ENCODE results near the gene NR2F6. TPM values are rescaled to one million over a fixed set of nuclear protein-coding genes. Genes with fewer than 3 reads are reported as not detected.
A peak's percentile ranks its signal among the peaks of the same experiment; 100 is the strongest.

The NR2F6 gene
- total and polyA plus RNA-seq, 2 donors (not counting 1 experiment from before 2014, with no cell fraction given), result 2.0 to 4.9 TPM

DNA sequence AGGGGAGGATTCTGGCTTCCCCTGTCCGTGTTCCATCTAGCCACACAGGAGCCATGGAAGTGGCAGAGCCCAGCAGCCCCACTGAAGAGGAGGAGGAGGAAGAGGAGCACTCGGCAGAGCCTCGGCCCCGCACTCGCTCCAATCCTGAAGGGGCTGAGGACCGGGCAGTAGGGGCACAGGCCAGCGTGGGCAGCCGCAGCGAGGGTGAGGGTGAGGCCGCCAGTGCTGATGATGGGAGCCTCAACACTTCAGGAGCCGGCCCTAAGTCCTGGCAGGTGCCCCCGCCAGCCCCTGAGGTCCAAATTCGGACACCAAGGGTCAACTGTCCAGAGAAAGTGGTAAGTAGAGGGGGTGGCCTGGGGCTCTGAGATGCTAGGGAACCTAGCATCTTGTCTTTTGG lies 23.0 kb upstream of the NR2F6 start:
- peak overlapping the region; percentile 59 for H3K4me3 Mint-ChIP-seq
- Histone ChIP-seq H3K27me3 (replicated peaks in 1 of 4; ENCODE audit: control extremely low read depth in 1 of 4, control insufficient read depth in 3 of 4, insufficient read depth in 4 of 4, low read length in 3 of 4) (no peaks in the 10 kb centered on the region), H4K20me1 (ENCODE audit: control insufficient read depth, insufficient read depth, low read length, poor library complexity, severe bottlenecking) (no peaks in the 10 kb centered on the region), H3K4me3 (ENCODE audit: control extremely low read depth in 1 of 5, extremely low read depth in 1 of 5, insufficient read depth in 1 of 5, low read depth in 2 of 5, low read length in 4 of 5) (no peak overlapping the region), H3K27ac (ENCODE audit: low read length in 2 of 2) (no peak overlapping the region), H3K9me3 (ENCODE audit: control extremely low read depth in 1 of 3, control insufficient read depth in 2 of 3, insufficient read depth in 1 of 3, low read length in 2 of 3) (no peaks in the 10 kb centered on the region), H3K79me2 (ENCODE audit: control insufficient read depth, insufficient read depth, low read length) (peaks cover 25% of the 10 kb centered on the region), H3K4me2 (replicated peaks; ENCODE audit: low read depth, low read length, poor library complexity, severe bottlenecking) (peak overlapping the region; percentile 85), H3K4me1 (ENCODE audit: control insufficient read depth in 2 of 2, insufficient read depth in 2 of 2, low read length in 2 of 2) (peaks cover 6 to 24% of the 10 kb centered on the region in 2 donors), H2AFZ (ENCODE audit: insufficient read depth, low read depth, low read length, poor library complexity, severe bottlenecking) (no peak overlapping the region), H3K9ac (ENCODE audit: low read length) (no peak overlapping the region), H3K36me3 (replicated peaks in 1 of 2; ENCODE audit: control extremely low read depth in 1 of 2, control insufficient read depth in 1 of 2, extremely low read depth in 1 of 2, insufficient read depth in 2 of 2, low read length in 1 of 2) (peaks cover 0 to 27% of the 10 kb centered on the region in 2 experiments)
- no peaks in the 10 kb centered on the region for H3K9me3 Mint-ChIP-seq (ENCODE audit: insufficient read depth)
- ATAC-seq (ENCODE audit: low read depth) (no peak), DNase-seq (no peak)
- H3K27me3 Mint-ChIP-seq, result no peaks in the 10 kb centered on the region
- ChIA-PET POLR2A (no interaction called here), CTCF (interaction anchor here (0.6 to 4.9 kb wide), 3 partner anchors 10 to 492 kb away, joined by 3 to 52 read pairs (median 9); partner anchors contain the start of gene ANKLE1)
- no peak overlapping the region for H3K27ac Mint-ChIP-seq
- H3K4me1 Mint-ChIP-seq, result peaks cover 18% of the 10 kb centered on the region
- 97% methylated on average over 13 of the region's 13 CpGs for WGBS (ENCODE audit: insufficient coverage)
- TF ChIP-seq EZH2 (IDR thresholded peaks at IDR 0.05; ENCODE audit: borderline replicate concordance, insufficient read depth, low read depth, low read length, poor library complexity, severe bottlenecking) (no peak), CTCF (IDR thresholded peaks at IDR 0.05) (no peak)
- intact Hi-C loops (cut with micrococcal nuclease), result no loop called here

DNA sequence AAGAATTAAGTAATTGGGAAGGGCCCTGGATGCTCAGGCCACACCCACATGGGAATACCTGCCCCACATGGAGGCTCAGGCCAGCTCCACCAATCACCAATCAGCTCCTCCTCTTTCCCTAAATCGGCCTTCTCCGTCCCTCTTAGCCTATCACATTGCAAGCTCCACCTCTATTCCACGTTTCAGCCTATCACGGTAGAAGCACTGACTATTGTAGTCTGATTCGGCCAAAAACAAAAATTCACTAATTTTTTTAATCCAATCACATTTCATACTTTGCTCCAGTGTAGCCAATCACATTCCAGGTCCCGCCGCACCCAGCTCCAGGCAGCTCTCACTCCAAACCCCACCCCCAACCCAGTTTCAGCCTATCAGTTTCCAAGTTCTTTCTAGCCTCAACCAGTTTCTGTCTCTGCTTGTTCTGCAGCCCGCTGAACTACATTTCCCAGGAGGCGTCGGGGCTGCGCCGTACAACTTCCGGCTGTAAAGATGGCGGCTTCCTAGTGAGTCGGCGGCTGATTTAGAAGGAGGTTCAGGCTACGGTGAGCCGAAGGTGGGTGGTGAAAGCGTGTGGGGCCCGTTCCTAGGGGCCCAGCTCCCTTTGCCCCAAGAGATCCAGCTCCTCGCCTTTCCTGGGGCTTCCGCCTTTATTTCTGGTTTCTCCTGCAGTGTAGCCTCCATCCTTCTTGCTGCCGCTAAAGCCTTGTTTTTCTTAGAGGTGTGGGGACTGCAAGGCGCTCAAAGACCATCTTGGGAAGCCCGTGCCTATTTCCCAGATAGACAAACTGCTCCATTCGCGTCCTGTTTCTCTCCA lies 21.5 kb upstream of the NR2F6 start, which contains the start of gene BABAM1:
Gene BABAM1 (plus strand): TSS at position 469 of the 814 bp plus-strand sequence. CDS start 1,364 bp downstream, outside the sequence.
- Mint-ChIP-seq H3K27me3 (no peaks in the 10 kb centered on the region), H3K9me3 (ENCODE audit: insufficient read depth) (no peaks in the 10 kb centered on the region), H3K4me1 (peaks cover 18% of the 10 kb centered on the region), H3K4me3 (peak within 1 kb of the TSS; percentile 84), H3K27ac (peak within 1 kb of the TSS; percentile 86)
- intact Hi-C loops (cut with micrococcal nuclease), result loop anchor here (1.0 to 2.0 kb wide), 8 partner anchors 38 to 202 kb away; partner anchors contain the start of genes DDA1, GTPBP3, HAUS8 and MRPL34
- Histone ChIP-seq H2AFZ (ENCODE audit: insufficient read depth, low read depth, low read length, poor library complexity, severe bottlenecking) (peak within 1 kb of the TSS; percentile 86), H3K4me2 (replicated peaks; ENCODE audit: low read depth, low read length, poor library complexity, severe bottlenecking) (peak within 1 kb of the TSS; percentile 85), H3K4me3 (ENCODE audit: control extremely low read depth in 1 of 5, extremely low read depth in 1 of 5, insufficient read depth in 1 of 5, low read depth in 2 of 5, low read length in 4 of 5) (peak within 1 kb of the TSS; percentile 76 to 95 (median 87)), H3K27me3 (replicated peaks in 1 of 4; ENCODE audit: control extremely low read depth in 1 of 4, control insufficient read depth in 3 of 4, insufficient read depth in 4 of 4, low read length in 3 of 4) (no peaks in the 10 kb centered on the region), H4K20me1 (ENCODE audit: control insufficient read depth, insufficient read depth, low read length, poor library complexity, severe bottlenecking) (no peaks in the 10 kb centered on the region), H3K9me3 (ENCODE audit: control extremely low read depth in 1 of 3, control insufficient read depth in 2 of 3, insufficient read depth in 1 of 3, low read length in 2 of 3) (no peaks in the 10 kb centered on the region), H3K79me2 (ENCODE audit: control insufficient read depth, insufficient read depth, low read length) (peaks cover 19% of the 10 kb centered on the region), H3K9ac (ENCODE audit: low read length) (peak within 1 kb of the TSS; percentile 75), H3K27ac (ENCODE audit: low read length in 2 of 2) (peak within 1 kb of the TSS; percentile 56 to 67), H3K4me1 (ENCODE audit: control insufficient read depth in 2 of 2, insufficient read depth in 2 of 2, low read length in 2 of 2) (peaks cover 6 to 24% of the 10 kb centered on the region in 2 donors), H3K36me3 (replicated peaks in 1 of 2; ENCODE audit: control extremely low read depth in 1 of 2, control insufficient read depth in 1 of 2, extremely low read depth in 1 of 2, insufficient read depth in 2 of 2, low read length in 1 of 2) (peaks cover 0 to 20% of the 10 kb centered on the region in 2 experiments)
- WGBS (ENCODE audit: insufficient coverage), result under 1% methylated on average over 20 of the region's 27 CpGs
- CTCF ChIA-PET, result interaction anchor here (0.6 to 4.9 kb wide), 15 partner anchors 8 to 1632 kb away, joined by 3 to 52 read pairs (median 4); partner anchors contain the start of genes ABHD8, ANKLE1, HAUS8 and MRPL34
- POLR2A ChIA-PET, result interaction anchor here (0.6 to 1.9 kb wide), 12 partner anchors 12 to 1966 kb away, joined by 3 to 12 read pairs (median 5); partner anchors contain the start of genes DDA1, MRPL34, OCEL1 and USE1
- DNase-seq (peak; percentile 98), ATAC-seq (ENCODE audit: low read depth) (peak; percentile 89)
- TF ChIP-seq EZH2 (IDR thresholded peaks at IDR 0.05; ENCODE audit: borderline replicate concordance, insufficient read depth, low read depth, low read length, poor library complexity, severe bottlenecking) (peak; percentile 100), CTCF (IDR thresholded peaks at IDR 0.05) (no peak)

Measured in B cell (primary cell).